Spleen (tissue), 7 donors: ENCODE results near the gene TMEM120B.
"Not testable (repeated sequence)": the region's sequence is repeated elsewhere in the genome, so short reads cannot be mapped to it uniquely, and the experiment has no call there.

Experiments used
- CTCF ChIP-seq, 11 experiments: fragments of 200-600 bp in 7 of 11; fragments of 450-650 bp in 4 of 11; sonication (generic) in 4 of 11; IDR thresholded peaks in 8 of 11; conservative IDR thresholded peaks in 3 of 11; 1 replicate in 7 of 11; 2 replicates in 4 of 11; pipeline versions ENCODE4 v1.4.0 to v1.8.0; 2016 to 2021; ENCODE audit warnings: antibody characterized with exemption in 11 of 11, inconsistent platforms in 4 of 11, mild to moderate bottlenecking in 1 of 11
- POLR2A ChIP-seq, 3 donors: fragments of 450-650 bp; IDR thresholded peaks; one replicate each; pipeline ENCODE4 v1.5.1; 2017; ENCODE audit warnings: antibody characterized with exemption in 3 of 3, mild to moderate bottlenecking in 1 of 3
- donor health status: DM: no; HTN: no; CAD: no; lungs with moderate emphysema.
- donor health status: DM: no; HTN: no; CAD: no.
- donor health status: DM: no; HTN: no; CAD: no.

DNA sequence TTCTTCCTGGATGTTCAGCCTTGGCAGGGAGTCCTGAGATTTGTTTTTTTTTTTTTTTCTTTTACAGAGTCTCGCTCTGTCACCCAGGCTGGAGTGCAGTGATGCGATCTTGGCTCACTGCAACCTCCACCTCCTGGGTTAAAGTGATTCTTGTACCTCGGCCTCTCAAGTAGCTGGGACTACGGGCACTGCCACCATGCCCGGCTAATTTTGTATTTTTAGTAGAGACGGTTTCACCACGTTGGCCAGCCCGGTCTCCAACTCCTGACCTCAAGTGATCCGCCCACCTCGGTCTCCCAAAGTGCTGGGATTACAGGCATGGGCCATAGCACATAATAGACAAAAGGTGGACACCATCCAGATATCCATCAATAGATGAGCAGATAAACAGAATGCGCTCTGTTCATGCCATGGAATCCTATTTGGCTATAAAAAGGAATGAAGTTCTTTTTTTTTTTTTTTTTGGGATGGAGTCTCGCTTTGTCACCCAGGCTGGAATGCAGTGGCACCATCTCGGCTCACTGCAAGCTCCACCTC lies 32.8 kb upstream of the TMEM120B start:
- not testable (repeated sequence) for TF ChIP-seq POLR2A (IDR thresholded peaks at IDR 0.05); CTCF (IDR thresholded peaks at IDR 0.05 in 8 of 11, conservative IDR thresholded peaks at IDR 0.05 in 3 of 11)
